Stomach smooth muscle (tissue), 2 donors: ENCODE data around the gene ECEL1.

ENCODE experiments used
- H3K27ac ChIP-seq: one replicate; pipeline ENCODE4 v1.7.0; 2013; ENCODE audit warnings: mild to moderate bottlenecking, low read length, inconsistent platforms
- H3K27me3 ChIP-seq, 2 donors: one replicate each; pipeline ENCODE4 v1.7.0; 2013; ENCODE audit warnings: low read length in 2 of 2; ENCODE audit not compliant: insufficient read depth in 2 of 2, control insufficient read depth in 1 of 2
- H3K36me3 ChIP-seq, 2 donors: one replicate each; pipeline ENCODE4 v1.7.0; 2013; ENCODE audit warnings: low read length in 2 of 2; ENCODE audit not compliant: control insufficient read depth in 2 of 2, insufficient read depth in 2 of 2
- H3K4me1 ChIP-seq: one replicate; pipeline ENCODE4 v1.7.0; 2013; ENCODE audit warnings: low read length; ENCODE audit not compliant: control insufficient read depth, insufficient read depth
- H3K4me3 ChIP-seq, 2 donors: one replicate each; pipeline ENCODE4 v1.7.0; 2013; ENCODE audit warnings: low read length in 2 of 2
- H3K9ac ChIP-seq, 2 donors: one replicate each; pipeline ENCODE4 v1.7.0; 2013; ENCODE audit warnings: low read length in 2 of 2, mild to moderate bottlenecking in 1 of 2
- H3K9me3 ChIP-seq, 2 donors: one replicate each; pipeline ENCODE4 v1.7.0; 2013; ENCODE audit warnings: low read length in 2 of 2; ENCODE audit not compliant: control insufficient read depth in 2 of 2
- donor health status: healthy.
- donor health status: Pancreatic carcinoma.

Gene ECEL1

DNA sequence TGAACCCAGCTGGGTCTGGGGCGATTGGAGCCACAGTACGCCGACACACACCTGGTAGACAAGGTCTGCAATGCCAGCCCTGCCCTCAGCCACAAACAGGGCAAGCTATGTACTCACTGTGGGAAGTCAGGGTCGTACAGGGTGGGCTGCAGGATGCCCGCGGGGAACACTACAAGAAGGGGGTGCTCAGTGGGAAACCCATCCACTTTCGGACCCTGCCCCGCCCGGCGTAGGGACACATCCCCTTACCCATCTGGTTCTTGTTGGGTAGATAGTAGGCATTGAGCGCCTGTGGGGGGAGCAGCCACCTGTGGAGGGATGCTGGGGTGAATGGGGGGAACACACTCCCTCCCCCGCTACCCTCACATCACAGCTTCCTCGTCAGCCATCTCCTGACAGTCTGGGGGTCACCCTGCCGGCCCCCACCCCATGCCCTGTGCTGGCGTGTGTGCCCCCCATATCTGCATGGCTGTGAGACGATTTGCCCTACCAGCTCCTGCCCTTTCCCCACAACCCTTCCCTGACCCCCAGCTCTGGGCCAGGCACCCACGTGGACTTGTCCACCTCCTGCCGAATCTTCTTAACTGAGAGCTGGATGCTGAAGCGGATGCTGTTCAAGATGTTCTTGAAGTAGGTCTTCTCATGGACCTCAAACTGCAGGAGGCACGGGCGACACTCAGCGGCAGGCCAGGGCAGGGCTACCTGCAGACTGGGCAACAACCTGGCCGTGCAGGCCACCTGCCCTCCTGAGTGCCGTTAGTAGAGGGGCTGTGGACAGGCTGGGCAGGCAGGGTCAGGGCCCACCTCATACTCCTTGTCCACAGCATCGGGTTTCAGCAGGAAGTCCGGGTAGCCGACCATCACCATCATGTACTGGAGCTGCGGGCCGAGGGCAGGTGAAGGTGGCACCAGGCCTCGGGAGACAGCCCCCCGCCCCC, 5.1 kb downstream of the ECEL1 start:
- Histone ChIP-seq H3K4me1 (peaks cover 14% of the 10 kb centered on the region), H3K27me3 (peaks cover 20 to 44% of the 10 kb centered on the region in 2 donors), H3K27ac (no peak overlapping the region), H3K36me3 (no peaks in the 10 kb centered on the region), H3K4me3 (no peak overlapping the region), H3K9me3 (no peaks in the 10 kb centered on the region), H3K9ac (no peak overlapping the region)

DNA sequence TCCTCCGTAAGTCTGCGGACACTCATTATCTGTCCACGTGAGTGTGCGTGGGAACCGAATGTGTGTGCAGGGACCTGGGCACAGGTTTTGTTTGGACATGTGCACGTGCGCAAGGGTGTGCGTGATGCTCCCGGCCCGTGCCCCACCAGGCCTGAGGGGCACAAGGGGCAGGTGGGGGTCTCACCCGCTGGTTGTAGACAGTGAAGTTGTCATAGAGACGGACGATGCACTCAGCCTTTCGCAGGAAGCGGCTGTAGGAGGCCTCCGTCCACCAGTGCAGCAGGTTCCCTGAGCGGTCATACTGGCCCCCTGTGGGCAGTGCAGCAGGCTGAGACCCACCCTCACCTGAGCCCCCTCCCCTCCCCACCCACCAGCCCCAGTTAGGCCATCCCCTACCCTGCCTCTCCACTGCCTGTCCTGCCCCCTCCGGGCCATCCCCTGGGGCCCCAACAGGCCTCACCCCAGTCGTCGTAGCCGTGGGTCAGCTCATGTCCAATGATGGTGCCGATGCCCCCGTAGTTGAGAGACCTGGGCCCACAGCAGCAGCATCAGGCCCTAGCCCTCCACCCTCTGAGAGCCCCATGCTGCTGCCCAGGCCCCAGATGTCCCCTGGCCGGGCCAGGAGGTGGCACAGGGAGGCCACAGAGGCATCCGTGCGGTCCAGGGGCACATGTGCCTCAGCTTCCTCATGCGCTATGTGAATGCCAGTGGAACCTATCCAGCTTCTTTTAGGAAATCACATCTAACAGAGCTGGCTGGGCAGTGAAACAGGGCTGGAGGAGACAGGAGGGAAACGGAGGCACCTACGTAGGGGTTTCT, 6.1 kb downstream of the ECEL1 start:
- H3K9ac ChIP-seq, result no peak overlapping the region
- H3K36me3 ChIP-seq, result no peaks in the 10 kb centered on the region
- no peak overlapping the region for H3K4me3 ChIP-seq
- no peaks in the 10 kb centered on the region for H3K9me3 ChIP-seq
- no peak overlapping the region for H3K27ac ChIP-seq
- peaks cover 20 to 35% of the 10 kb centered on the region in 2 donors for H3K27me3 ChIP-seq
- peaks cover 5% of the 10 kb centered on the region for H3K4me1 ChIP-seq

DNA sequence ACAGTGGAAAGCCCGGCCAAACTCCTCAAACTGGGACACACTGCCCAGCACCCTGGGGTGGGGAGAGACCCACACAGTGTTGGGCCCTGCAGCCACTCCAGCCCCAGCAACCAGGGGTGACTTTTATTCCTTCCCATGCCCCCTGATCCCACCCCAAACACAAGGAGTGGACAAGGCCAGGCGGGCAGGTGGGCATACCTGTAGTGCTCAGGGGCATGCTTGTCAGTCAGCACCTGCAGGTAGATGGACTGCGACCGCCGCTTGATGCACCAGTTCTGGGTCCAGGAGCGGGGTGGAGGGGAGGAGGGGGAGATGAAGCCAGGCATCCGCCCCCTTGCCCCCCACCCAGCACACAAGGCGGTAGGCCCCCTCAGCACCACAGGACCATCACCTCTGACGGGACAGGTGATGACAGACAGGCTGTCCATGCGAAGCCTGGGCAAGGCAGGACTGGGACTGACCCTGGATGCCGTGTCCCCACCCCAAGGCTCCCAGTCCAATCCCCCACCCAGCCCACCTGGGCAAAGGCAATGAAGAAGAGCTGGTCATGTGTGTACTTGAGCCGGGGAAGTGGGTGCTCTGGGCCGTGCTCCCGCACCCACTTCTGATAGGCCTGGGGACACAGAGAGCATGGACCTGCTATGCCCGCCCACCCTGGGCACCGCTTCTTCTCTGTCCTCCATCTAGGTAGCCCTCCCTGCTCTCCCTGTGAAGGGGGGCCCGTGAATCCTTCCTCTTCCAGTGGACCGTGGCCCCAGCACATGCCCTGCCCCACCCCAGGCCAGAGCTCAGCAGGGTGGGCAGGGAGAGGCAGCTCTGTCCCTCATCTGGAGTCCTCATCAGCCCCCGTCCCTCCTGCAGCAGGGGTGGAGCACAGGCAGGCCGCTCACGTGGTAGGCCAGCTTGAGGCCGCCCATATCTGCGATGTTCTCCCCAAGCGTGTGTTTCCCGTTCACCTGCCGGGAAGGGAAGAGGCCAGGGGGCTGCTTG, 7.1 kb downstream of the ECEL1 start:
- Histone ChIP-seq H3K4me3 (no peak overlapping the region), H3K36me3 (no peaks in the 10 kb centered on the region), H3K27me3 (peaks cover 22 to 26% of the 10 kb centered on the region in 2 donors), H3K9ac (no peak overlapping the region), H3K27ac (no peak overlapping the region), H3K4me1 (peaks cover 3% of the 10 kb centered on the region), H3K9me3 (no peaks in the 10 kb centered on the region)

DNA sequence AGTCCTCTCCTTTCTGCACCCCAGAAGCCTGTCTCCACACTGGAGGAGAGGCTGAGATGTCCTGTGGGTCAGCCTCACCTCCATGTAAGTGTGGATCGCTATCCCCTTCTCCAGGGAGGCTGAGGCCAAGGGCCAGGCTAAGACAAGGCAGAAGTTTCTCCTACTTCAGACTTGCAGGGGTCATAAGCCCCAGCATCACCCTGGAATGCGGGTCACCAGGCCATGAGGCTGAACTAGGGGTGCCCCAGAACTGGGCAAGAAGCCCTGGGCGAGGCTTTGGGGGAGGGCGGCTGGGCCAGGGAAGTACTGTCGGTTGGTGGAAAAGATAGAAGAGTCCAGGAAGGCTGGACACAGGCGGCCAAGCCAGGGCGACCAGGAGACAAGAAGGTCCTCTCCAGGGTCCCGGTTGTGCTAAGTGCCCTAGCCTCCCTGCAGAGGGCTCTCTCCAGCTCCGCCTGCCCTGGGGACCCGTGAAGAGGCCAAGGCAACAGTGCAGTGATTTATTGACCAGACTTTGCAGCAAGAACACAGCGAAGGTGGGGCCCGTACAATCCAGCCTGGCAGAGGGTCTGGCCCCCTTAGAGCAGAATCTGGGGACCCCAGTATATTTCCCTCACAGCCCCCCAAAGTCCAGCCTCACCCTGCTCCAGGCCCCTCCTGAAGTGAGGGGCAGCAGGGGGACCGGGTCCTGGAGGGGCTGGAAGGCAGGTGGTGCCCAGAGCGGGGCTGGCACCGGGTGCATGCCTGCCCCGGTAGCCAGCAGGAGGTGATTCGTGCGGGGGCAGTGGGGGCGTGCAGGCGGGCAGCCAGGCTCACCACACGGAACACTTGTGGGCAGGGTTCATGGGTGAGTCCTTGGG, 8.1 kb downstream of the ECEL1 start:
- Histone ChIP-seq H3K27me3 (peaks cover 14 to 23% of the 10 kb centered on the region in 2 donors), H3K4me3 (no peak overlapping the region), H3K36me3 (no peaks in the 10 kb centered on the region), H3K4me1 (no peaks in the 10 kb centered on the region), H3K9ac (no peak overlapping the region), H3K9me3 (no peaks in the 10 kb centered on the region), H3K27ac (no peak overlapping the region)

DNA sequence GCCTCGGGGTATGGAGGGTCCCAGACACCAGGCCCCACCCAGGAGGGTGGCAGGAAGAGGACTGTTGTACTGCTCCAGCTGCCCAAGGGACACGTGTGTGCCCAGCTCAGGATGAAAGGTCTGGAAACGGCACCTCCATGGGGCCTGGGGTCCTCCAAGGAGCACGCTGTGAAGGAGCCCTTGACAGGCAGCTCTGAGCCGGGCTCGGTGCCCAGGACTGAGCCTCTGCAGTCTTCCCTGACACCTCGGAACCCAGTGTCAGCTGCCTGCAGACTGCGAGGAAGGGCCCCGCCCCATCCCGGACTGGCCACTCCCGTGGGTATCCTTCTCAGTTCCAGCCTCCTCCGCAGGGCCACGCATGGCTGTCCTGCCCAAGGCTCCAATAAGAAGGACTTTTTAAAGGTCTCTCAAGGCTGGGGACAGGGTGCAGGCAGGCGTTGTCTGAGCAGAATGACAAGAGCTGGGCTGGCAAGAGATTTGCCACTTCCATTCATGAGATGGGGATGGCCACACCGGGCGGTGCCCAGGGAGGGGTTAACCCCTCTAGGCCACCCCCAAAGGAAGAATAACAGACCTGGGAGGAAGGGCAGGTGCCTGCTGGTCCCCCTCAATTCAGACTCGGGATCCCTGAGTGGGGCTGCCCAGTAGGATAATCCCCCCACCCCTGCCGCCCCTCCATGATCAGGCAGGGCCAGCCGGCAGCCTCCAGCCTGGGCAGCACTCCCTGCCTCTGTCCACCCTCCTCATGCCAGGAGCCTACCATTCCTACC, 8.9 kb downstream of the ECEL1 start:
- H3K27me3 ChIP-seq, result peaks cover 11 to 22% of the 10 kb centered on the region in 2 donors
- H3K9me3 ChIP-seq, result no peaks in the 10 kb centered on the region
- H3K4me3 ChIP-seq, result no peak overlapping the region
- no peaks in the 10 kb centered on the region for H3K36me3 ChIP-seq
- H3K27ac ChIP-seq, result no peak overlapping the region
- no peak overlapping the region for H3K9ac ChIP-seq
- H3K4me1 ChIP-seq, result no peaks in the 10 kb centered on the region

DNA sequence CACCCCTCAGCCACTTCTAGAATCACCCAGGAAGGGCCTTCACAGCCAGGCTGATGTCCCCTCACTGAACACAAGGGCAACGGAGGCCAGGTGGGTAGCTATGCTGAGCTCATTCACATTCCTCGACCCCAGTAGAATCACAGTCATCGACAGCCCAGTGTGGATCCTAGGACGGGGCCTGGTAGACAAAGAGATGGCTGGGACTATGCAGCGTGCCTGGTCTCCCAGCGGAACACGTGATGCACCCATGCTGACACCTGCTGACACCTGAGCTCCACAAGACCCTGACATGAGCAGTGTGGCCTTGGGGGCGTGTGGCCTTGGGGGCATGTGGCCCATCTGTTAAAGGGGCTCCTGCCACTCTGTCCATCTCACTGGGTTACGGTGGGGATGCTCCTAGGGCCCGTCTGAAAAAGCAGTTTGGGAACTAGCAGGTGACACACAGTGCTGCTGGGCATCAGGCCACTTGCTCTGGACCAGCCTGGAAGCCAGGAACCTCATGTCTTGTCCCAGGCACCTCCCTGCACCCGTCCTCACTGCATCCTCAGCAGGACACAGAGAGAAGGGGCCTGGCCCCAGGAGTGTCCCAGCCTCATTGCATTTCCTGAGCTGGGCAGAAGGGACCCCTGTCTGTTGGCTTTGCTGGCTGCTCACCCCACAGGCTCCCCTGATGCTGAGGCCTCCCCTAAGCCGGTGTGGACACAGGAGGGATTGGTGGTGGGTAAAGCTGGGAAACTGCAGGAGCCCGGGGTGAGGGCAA, 9.7 kb downstream of the ECEL1 start:
- no peak overlapping the region for H3K9ac ChIP-seq
- no peak overlapping the region for H3K27ac ChIP-seq
- no peak overlapping the region for H3K4me3 ChIP-seq
- H3K27me3 ChIP-seq, result peaks cover 12 to 16% of the 10 kb centered on the region in 2 donors
- H3K9me3 ChIP-seq, result no peaks in the 10 kb centered on the region
- no peaks in the 10 kb centered on the region for H3K4me1 ChIP-seq
- no peaks in the 10 kb centered on the region for H3K36me3 ChIP-seq

DNA sequence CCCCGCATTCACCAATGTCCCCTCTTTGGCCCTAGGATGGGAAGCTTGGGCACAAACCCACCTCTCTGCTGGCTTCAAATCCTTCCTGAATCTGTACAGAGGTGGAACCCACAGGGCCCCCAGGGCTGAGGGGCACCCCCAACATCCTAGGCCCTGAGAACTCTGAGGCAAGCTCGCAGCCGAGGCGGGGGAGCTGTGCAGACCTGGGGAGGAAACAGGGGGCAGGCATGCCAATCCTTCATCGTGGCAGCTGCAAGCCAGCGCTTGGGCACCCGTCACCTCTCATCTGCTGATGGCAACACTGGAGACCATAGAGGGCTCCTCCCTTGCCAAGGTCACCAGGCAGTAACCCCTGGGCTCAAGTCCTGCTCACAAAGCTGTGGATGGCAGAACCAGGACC, 10.8 kb downstream of the ECEL1 start:
- Histone ChIP-seq H3K9ac (no peak overlapping the region), H3K4me3 (no peak overlapping the region), H3K27me3 (peaks cover 12 to 21% of the 10 kb centered on the region in 2 donors), H3K36me3 (no peaks in the 10 kb centered on the region), H3K9me3 (peaks cover 0 to 3% of the 10 kb centered on the region in 2 donors), H3K27ac (no peak overlapping the region), H3K4me1 (no peaks in the 10 kb centered on the region)

DNA sequence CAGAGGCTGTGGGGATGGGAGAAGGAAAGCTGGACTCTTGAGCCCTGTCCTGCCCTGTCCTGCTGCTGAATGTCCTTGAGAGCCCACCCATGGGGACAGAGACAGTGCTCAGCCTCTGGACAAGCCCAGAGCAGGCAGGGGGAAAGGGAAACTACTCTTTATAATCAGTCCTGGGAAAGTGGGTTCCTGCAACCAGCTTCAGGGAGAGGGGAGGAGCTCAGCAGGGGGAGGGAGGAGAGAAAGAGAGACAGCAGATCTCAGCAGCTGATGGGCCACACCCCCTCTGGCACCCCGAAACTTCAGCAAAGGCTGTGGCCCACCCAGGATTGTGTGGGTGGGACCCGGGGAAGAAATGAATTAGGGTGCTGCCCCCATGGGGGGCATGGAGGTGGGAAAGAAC, 11.6 kb downstream of the ECEL1 start:
- peaks cover 11 to 21% of the 10 kb centered on the region in 2 donors for H3K27me3 ChIP-seq
- H3K9ac ChIP-seq, result no peak overlapping the region
- no peak overlapping the region for H3K4me3 ChIP-seq
- no peaks in the 10 kb centered on the region for H3K4me1 ChIP-seq
- peaks cover 0 to 3% of the 10 kb centered on the region in 2 donors for H3K9me3 ChIP-seq
- H3K27ac ChIP-seq, result no peak overlapping the region
- no peaks in the 10 kb centered on the region for H3K36me3 ChIP-seq
